GM12873 (cell line): Measurements from ENCODE around the gene MAPKBP1.

Source experiments
- TF ChIP-seq, protein P1 (sequence below): IDR thresholded peaks from 2 replicates; pipeline ENCODE4 v1.5.1; 2012; ENCODE audit warnings: low read depth, mild to moderate bottlenecking, moderate library complexity, low read length, control low read depth; ENCODE audit not compliant: insufficient read depth; ENCODE audit errors: missing control alignments

The MAPKBP1 gene

DNA sequence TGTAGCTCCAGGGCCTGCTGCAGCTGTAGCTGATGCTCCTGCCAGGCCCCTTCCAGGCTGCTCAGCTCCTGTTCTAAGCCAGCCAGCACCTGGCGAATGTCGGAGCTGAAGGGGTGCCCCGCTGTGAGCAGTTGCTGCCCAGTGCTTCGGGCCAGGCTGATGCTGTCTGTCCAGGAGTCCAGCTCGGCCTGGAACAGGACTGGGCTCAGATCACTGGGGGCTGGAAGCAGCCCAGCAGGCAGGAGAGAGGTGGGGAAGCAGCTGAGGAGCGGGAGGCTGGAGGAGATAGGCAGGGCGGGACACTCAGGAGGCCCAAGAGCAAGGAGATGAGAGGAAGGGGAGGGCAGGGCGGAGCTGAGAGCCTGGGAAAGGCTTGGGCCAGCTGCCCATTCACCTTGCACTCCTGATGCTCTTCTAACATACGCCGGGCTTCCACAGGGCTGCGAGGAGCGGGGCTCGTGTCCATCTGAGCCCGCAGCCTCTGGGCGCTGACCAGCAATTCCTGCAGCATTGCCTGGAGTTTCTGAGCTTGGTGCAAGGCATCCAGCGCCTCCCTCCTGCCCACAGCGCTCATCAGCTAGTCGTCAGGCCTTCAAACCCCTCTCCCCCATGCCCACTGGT, 87.6 kb downstream of the MAPKBP1 start:
- TF ChIP-seq, protein P1, sequence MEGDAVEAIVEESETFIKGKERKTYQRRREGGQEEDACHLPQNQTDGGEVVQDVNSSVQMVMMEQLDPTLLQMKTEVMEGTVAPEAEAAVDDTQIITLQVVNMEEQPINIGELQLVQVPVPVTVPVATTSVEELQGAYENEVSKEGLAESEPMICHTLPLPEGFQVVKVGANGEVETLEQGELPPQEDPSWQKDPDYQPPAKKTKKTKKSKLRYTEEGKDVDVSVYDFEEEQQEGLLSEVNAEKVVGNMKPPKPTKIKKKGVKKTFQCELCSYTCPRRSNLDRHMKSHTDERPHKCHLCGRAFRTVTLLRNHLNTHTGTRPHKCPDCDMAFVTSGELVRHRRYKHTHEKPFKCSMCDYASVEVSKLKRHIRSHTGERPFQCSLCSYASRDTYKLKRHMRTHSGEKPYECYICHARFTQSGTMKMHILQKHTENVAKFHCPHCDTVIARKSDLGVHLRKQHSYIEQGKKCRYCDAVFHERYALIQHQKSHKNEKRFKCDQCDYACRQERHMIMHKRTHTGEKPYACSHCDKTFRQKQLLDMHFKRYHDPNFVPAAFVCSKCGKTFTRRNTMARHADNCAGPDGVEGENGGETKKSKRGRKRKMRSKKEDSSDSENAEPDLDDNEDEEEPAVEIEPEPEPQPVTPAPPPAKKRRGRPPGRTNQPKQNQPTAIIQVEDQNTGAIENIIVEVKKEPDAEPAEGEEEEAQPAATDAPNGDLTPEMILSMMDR: no peak

DNA sequence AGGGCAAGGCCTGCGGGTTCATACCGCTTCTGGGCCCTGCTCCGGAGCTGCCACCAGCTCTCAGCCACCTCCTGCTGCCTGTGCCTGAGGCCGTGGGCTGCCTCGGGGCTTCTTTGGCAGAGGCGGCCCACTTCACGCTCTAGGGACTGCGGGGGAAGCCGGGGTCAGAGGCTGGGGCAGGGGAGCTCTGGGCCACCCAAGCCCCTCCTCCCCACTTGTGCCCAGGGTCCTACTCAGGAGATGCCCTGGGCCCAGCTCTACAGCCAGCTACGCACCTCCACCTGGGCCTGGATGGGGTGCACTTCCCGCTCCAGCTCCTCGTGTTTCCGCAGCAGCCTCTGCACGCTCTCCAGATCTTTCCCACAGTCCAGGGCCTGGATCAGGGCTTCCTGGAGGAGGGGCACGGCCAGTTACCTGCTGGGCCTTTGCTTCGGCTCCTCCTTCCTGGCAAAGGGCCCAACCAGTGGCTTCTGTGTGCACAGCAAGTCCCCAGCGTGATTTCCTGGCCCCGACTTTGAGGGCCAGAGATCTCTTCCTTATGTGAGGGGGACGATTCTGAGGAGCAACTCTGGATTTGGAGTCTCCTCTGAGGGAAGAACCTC, 88.3 kb downstream of the MAPKBP1 start:
- TF ChIP-seq, protein P1: no peak

- TF ChIP-seq, protein P1: no peak
These were observed 91.3 kb downstream of the MAPKBP1 start for GRCh38 chr15:41865490-41866055.

- TF ChIP-seq, protein P1: no peak
These were observed 92.0 kb downstream of the MAPKBP1 start for GRCh38 chr15:41866263-41866703.

- TF ChIP-seq, protein P1: no peak
These were observed 92.7 kb downstream of the MAPKBP1 start for GRCh38 chr15:41866872-41867579.

DNA sequence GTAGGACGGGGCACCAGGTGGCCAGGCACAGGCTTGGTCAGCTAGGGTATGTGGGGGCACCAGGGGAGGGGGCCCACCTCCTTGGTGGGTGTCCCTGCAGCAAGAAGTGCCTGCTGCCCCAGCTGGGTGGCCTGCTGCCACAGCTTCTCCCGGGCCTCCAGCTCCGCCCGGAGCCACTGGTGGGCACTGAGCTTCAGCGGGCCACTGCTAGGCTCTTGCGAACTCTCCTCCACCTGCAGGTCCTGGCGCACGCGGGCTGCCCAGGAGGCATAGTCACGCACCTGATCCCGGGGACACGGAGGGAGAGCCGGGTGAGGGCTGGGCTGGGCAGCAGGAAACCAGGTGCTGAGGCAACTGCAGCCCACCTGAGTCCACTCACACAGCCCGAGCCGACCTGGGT, 94.0 kb downstream of the MAPKBP1 start:
- TF ChIP-seq, protein P1: no peak
